SJSA1 (cell line): ENCODE data around the gene SHC3. TPM values are rescaled to one million over a fixed set of nuclear protein-coding genes. Genes with fewer than 3 reads are reported as not detected.

Source experiments
- DNase-seq, 2 experiments: peaks; one replicate each; pipeline ENCODE4 v3.0.0-alpha.2; 2015 to 2020; ENCODE audit warnings: low spot score in 2 of 2, low read depth in 1 of 2
- H3K27ac ChIP-seq: fragments of 250-450 bp; sonication (Bioruptor Pico); 2 replicates; pipeline ENCODE4 v1.5.1; 2020; ENCODE audit warnings: mild to moderate bottlenecking, moderate library complexity
- H3K27me3 ChIP-seq: fragments of 250-450 bp; sonication (Bioruptor Pico); replicated peaks from 2 replicates; pipeline ENCODE4 v1.5.1; 2020; ENCODE audit warnings: mild to moderate bottlenecking, moderate library complexity
- H3K36me3 ChIP-seq: fragments of 250-450 bp; sonication (Bioruptor Pico); 2 replicates; pipeline ENCODE4 v1.5.1; 2020; ENCODE audit warnings: mild to moderate bottlenecking
- H3K4me1 ChIP-seq: fragments of 250-450 bp; sonication (Bioruptor Pico); replicated peaks from 2 replicates; pipeline ENCODE4 v1.6.1; 2021; ENCODE audit warnings: mild to moderate bottlenecking
- H3K4me3 ChIP-seq: fragments of 250-450 bp; sonication (Bioruptor Pico); 2 replicates; pipeline ENCODE4 v1.5.1; 2020; ENCODE audit warnings: mild to moderate bottlenecking
- H3K9me3 ChIP-seq: fragments of 250-450 bp; sonication (Bioruptor Pico); replicated peaks from 2 replicates; pipeline ENCODE4 v1.5.1; 2020; ENCODE audit warnings: mild to moderate bottlenecking
- total RNA-seq: library from RNA; depleted of rRNA; stranded (reverse); fragments of >200 nt; shearing (Covaris generic); gene quantifications from 2 replicates; pipeline ENCODE4 v1.2.3, GENCODE V29; 2014

The SHC3 gene
- total RNA-seq, 1 experiment from 2014 or later: 0.34 TPM

DNA sequence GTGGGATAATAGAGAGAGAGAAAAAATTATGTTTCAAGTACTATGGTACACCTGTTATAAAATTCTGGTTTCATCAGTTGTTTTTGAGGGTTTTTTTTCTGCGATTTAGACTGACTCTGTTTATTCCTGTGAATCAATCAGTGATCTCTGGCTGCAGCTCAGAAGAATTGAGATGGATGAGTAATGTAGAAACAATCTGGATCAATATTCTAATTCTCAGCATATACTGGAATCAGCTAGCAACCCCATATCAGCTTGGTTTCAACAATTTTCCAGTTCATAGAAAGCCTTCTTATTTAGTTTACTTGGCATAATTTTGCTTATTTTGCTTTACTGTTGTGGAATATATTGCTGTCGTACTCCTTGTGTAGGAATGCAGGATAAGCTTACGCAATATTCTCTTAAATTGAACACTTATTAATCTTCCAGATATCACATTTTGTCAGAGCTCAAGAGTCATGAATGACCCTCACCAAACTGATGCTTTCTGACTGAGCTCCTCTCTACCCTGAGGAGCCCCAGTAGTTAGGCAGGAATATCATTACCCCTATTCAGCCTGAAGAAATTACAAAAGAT lies 42.9 kb downstream of the SHC3 start:
- Histone ChIP-seq H3K36me3 (no peaks in the 10 kb centered on the region), H3K4me1 (peaks cover 27% of the 10 kb centered on the region), H3K27ac (no peak overlapping the region), H3K4me3 (no peak overlapping the region), H3K27me3 (no peaks in the 10 kb centered on the region), H3K9me3 (no peaks in the 10 kb centered on the region)
- no peak for DNase-seq

DNA sequence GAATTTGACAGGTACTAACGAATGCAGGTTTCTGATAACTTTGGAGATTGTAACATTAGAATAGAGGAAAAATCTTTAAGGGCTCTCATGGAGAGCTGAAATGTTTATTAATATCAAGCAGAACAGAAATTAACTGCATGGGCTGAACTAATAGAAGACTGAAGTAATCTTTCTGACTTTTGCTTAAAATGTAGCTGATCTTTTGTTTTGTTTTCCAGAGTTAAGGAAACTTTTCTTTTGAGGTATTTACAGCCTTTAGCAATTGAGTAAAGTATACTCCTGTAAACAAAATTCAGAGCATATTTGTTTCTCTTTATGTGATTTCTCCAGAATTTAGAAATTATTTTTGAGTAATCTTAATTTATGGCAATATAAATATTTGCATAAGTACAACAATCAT lies 43.9 kb downstream of the SHC3 start:
- Histone ChIP-seq H3K27me3 (no peaks in the 10 kb centered on the region), H3K27ac (no peak overlapping the region), H3K9me3 (no peaks in the 10 kb centered on the region), H3K36me3 (no peaks in the 10 kb centered on the region), H3K4me3 (no peak overlapping the region), H3K4me1 (peaks cover 25% of the 10 kb centered on the region)
- no peak for DNase-seq

DNA sequence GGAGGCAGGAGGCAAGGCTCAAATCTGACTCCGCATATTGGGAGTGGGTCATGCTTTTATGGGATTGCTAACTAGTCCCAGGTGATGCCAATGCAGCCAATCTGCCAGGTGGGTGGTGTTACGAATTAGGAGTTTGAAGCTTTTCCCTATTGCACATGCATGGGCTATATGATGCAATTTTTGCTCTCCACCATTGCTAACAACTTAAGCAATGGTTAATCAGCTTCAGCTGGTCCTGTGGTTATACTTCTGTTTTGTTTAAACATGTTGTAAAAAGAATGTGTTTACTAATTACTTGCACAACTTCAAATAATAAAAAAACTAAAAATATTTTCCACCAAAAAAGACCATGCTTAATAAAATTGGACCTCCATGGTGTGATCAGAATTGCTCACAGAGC lies 55.7 kb downstream of the SHC3 start:
- H3K36me3 ChIP-seq: no peaks in the 10 kb centered on the region
- no peak overlapping the region for H3K27ac ChIP-seq
- H3K9me3 ChIP-seq: no peaks in the 10 kb centered on the region
- H3K4me1 ChIP-seq: no peaks in the 10 kb centered on the region
- H3K27me3 ChIP-seq: no peaks in the 10 kb centered on the region
- DNase-seq: no peak
- no peak overlapping the region for H3K4me3 ChIP-seq

DNA sequence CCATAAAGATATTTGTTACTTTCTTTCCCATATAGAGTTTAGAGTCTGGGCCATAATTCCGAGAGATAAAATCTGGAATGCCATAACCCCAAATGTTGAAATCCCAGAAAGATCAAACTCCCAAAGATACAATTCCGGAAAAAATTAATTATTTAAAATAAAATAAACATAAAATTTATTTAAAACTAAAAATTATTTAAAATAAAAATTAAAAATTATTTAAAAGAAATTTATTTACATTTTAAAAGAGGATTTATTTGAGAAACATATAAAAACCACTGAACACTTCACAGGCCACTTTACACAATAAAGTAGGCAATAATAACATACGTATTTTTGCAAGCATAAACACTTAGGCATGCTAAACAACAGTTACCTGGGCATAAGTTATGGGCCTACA lies 57.9 kb downstream of the SHC3 start:
- DNase-seq: no peak
- Histone ChIP-seq H3K9me3 (no peaks in the 10 kb centered on the region), H3K27me3 (no peaks in the 10 kb centered on the region), H3K4me3 (no peak overlapping the region), H3K36me3 (no peaks in the 10 kb centered on the region), H3K27ac (no peak overlapping the region), H3K4me1 (peaks cover 3% of the 10 kb centered on the region; the same call in 1 of the 2 replicates)

DNA sequence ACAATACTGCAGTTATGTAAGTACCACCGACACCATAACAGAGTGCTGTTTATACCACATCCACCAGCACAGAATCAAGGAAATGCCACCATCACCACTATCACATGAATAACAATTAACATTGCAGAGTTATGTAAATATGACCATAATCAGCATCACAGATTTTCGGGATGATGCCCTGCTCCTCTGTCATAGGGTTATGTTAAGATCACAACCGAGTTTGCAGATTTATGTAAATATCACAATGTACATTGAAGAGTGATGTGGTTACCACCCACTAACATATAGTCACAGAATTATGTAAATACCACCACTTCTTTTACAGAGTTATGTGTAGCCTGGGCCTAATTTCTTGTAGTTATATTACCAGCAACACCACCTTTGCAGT lies 61.8 kb downstream of the SHC3 start:
- no peak for DNase-seq
- Histone ChIP-seq H3K4me1 (peaks cover 5% of the 10 kb centered on the region; the same call in 1 of the 2 replicates), H3K4me3 (no peak overlapping the region), H3K27ac (no peak overlapping the region), H3K27me3 (no peaks in the 10 kb centered on the region), H3K9me3 (no peaks in the 10 kb centered on the region), H3K36me3 (no peaks in the 10 kb centered on the region)

DNA sequence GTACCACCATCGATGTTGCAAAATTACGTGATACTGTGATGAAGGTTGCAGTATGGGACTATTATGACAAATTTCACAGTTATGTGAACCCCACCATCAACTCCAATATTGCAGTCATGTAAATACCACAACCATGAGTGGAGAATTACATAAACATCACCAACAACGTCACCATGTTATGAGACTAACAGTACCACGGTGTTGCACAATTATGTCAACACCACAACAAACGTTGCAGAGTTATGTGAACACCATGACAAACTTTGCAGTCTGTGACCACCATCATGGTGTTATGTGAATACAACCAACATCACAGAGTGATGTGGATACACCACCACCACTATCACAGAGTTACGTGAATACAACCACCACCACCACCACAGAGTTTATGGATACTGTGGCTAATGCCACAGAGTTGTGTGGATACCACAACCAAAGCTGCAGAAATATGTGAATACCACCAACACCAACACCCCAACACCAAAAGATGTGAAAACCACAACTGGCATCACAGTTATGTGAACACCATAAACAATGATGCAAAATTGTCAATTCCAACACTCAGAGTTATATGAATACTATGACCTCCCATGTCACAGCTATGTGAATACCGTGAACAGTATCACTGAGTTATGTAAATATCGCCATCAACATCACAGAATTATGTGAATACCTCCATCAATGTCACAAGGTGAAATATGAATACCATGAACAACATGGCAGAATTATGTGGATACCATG lies 62.4 kb downstream of the SHC3 start:
- Histone ChIP-seq H3K27me3 (no peaks in the 10 kb centered on the region), H3K36me3 (no peaks in the 10 kb centered on the region), H3K4me1 (peaks cover 5% of the 10 kb centered on the region; the same call in 1 of the 2 replicates), H3K9me3 (no peaks in the 10 kb centered on the region), H3K4me3 (no peak overlapping the region), H3K27ac (no peak overlapping the region)
- no peak for DNase-seq

DNA sequence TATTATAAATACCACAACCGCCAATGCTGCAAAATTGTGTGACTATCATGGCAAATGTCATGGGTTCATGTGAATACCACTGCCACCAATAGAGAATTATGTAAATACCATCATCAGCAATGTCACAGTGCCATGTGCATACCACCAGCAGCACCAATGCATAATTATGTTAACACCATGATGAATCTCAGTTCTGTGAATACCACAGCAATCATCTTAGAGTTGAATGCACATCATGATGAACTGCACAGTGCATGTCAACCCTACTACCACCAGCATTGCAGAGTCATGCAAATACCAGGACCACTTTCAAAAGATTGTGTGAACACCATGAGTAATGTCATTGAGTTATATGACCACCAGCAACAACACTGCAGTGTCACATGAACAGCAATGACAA lies 63.2 kb downstream of the SHC3 start:
- H3K27ac ChIP-seq: no peak overlapping the region
- H3K4me1 ChIP-seq: peaks cover 5% of the 10 kb centered on the region; the same call in 1 of the 2 replicates
- no peak overlapping the region for H3K4me3 ChIP-seq
- no peaks in the 10 kb centered on the region for H3K9me3 ChIP-seq
- no peaks in the 10 kb centered on the region for H3K36me3 ChIP-seq
- DNase-seq: no peak
- no peaks in the 10 kb centered on the region for H3K27me3 ChIP-seq

DNA sequence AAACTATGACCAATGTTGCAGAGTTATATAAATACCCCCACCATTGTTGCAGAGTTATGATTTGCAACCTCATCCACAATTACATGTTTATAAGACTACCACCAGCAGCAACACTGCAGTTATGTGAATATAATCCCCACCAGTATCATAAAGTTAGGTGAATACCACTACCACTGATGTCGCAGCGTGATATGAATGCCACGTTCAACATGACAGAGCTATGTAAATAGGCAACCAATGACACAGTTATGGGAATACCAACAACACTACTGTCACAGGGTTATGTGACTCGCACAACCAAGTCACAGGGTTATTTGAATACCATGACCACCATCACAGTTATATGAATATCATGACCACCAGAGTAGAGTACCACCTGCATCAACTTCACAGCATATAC lies 63.9 kb downstream of the SHC3 start:
- H3K27ac ChIP-seq: no peak overlapping the region

DNA sequence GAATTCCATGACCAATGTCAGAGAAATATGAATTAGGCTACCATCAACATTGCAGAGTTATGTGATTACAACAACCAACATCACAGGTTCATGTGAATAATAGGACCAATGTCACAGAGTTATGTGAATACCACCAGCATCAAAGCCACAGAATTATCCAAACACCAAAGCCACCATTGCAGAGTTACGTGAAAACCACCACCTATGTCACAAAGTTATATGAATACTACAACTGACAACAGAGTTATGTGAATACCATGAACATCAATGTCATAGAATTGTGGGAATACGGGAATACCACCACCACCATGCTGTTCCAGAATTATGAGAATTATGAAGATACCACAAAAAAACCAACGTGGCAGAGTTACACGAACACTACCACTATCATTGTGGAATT lies 64.8 kb downstream of the SHC3 start:
- Histone ChIP-seq H3K27me3 (no peaks in the 10 kb centered on the region), H3K4me3 (no peak overlapping the region), H3K36me3 (no peaks in the 10 kb centered on the region), H3K27ac (no peak overlapping the region), H3K9me3 (no peaks in the 10 kb centered on the region), H3K4me1 (peaks cover 5% of the 10 kb centered on the region; the same call in 1 of the 2 replicates)
- DNase-seq: no peak

More for the DNA sequence above, 63.9 kb downstream of the SHC3 start:
- H3K36me3 ChIP-seq: no peaks in the 10 kb centered on the region
- peaks cover 5% of the 10 kb centered on the region; the same call in 1 of the 2 replicates for H3K4me1 ChIP-seq
- no peaks in the 10 kb centered on the region for H3K9me3 ChIP-seq
- no peak for DNase-seq
- no peaks in the 10 kb centered on the region for H3K27me3 ChIP-seq
- H3K4me3 ChIP-seq: no peak overlapping the region

DNA sequence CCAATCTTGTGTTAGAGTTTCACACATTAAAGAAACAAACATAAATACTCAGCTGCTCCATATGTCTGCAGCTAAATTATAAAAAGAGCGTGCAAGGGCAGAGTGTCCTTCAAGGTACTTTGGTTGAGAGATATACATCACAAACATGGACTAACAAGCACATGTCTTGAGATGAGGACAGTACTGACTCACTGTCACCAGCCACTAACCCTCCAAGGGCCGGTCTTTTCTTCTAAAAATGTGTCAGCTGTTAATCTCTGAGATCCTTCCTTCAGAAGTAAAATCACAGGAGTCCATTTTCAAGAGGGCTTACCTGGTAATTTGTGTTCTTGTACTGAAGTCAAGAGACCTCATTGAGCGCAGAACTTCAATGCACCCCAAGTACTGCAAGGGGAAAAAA lies 66.4 kb downstream of the SHC3 start:
- Histone ChIP-seq H3K4me3 (no peak overlapping the region), H3K4me1 (peaks cover 5% of the 10 kb centered on the region; the same call in 1 of the 2 replicates), H3K27me3 (no peaks in the 10 kb centered on the region), H3K9me3 (no peaks in the 10 kb centered on the region), H3K27ac (no peak overlapping the region), H3K36me3 (no peaks in the 10 kb centered on the region)
- no peak for DNase-seq

DNA sequence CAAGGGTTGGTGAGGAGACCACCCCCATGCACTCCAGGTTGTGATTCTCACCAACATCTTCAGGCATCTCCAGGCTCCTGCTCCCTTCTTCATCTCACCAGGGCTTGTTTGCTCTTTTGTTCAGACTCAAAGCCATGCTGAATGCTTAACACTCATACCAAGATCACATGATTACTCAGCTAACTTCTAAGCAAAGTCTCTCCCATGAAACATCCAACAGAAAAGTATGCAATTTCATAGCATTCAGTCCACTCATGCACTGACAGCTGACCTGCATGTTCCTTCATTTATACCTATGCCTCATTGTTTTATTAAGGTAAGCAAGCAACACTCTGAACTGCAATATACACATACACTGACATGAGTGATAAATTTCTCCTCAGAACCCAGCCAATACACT lies 69.0 kb downstream of the SHC3 start:
- H3K4me1 ChIP-seq: no peaks in the 10 kb centered on the region
- H3K27me3 ChIP-seq: no peaks in the 10 kb centered on the region
- H3K36me3 ChIP-seq: no peaks in the 10 kb centered on the region
- no peak for DNase-seq
- H3K4me3 ChIP-seq: no peak overlapping the region
- H3K9me3 ChIP-seq: no peaks in the 10 kb centered on the region
- no peak overlapping the region for H3K27ac ChIP-seq

DNA sequence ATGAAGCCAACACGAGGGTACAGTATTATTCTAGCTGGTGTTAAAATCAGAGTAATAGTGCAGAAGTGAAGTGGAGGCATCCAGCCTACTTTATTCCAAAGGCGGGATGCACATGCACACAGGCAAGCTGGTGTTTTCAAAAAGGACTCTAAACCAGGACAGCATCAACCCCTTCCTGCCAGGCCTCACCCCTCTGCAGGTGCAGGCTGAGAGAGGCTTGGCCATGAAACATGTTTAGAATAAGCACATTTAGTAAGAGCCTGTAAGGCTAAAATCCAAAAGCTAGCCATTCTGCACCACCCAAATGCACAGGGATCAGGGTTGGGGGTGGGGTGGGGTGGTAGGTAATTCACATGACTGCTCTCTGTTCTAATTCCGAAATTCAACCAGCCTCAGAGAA lies 71.2 kb downstream of the SHC3 start:
- H3K27me3 ChIP-seq: no peaks in the 10 kb centered on the region

DNA sequence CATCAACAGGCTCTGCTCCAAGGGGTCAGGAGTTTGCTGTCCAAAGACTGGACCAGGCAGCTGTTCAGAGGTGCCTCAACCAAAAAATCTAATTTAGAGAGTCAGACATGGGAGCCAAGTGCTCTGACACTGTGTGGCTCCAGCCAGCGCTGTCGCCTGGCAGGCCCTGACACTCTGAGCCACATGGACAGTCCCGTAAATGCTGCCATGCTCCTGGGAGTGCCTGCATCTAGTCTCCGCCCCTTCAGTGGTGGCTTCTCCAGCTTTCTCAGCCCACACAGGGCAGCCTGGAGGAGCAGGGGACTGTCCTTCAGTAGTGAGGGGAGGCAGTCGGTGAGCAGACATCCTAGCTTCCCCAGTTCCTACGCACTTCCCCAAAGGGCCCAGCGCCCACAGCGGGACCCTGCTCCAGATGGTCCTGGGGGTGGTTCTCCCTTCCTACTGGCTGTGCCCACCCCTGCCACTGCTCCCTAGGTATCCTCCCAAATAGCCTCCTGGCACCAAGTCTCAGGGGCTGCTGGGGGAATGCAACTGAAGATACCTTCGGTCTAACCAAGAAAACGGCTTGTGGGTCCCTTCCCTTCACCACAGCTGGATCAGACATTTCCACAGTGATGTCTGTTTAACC lies 72.3 kb downstream of the SHC3 start:
- Histone ChIP-seq H3K27me3 (no peaks in the 10 kb centered on the region), H3K4me3 (no peak overlapping the region), H3K36me3 (no peaks in the 10 kb centered on the region), H3K9me3 (no peaks in the 10 kb centered on the region), H3K4me1 (no peaks in the 10 kb centered on the region), H3K27ac (no peak overlapping the region)
- no peak for DNase-seq

More for the DNA sequence above, 71.2 kb downstream of the SHC3 start:
- Histone ChIP-seq H3K4me1 (no peaks in the 10 kb centered on the region), H3K27ac (no peak overlapping the region), H3K36me3 (no peaks in the 10 kb centered on the region), H3K4me3 (no peak overlapping the region), H3K9me3 (no peaks in the 10 kb centered on the region)
- DNase-seq: no peak

DNA sequence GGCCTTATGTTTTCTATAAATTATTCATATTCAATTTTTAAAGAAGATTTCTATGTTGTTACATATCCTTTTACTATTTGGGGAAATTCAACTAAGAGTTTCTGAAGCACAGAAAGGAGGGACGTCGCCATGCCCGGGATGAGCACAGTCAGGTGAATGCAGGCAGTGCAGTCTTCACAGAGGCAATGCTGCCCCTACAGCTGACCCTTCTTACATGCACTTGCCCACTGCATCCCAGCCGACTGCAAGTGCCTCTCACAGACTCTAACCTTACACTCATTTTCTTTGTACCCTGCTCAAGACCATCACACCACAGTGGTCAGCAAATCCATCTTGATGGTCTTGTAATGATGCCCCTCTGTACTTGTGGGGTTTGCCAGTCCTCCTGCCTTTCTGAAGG lies 73.8 kb downstream of the SHC3 start:
- Histone ChIP-seq H3K9me3 (no peaks in the 10 kb centered on the region), H3K4me3 (no peak overlapping the region), H3K4me1 (no peaks in the 10 kb centered on the region), H3K36me3 (no peaks in the 10 kb centered on the region), H3K27me3 (no peaks in the 10 kb centered on the region), H3K27ac (no peak overlapping the region)
- no peak for DNase-seq
